Mesenchymal stem cell (in vitro differentiated cells and primary cell): Measurements from ENCODE around the gene GNRH2.
A peak's percentile ranks its signal among the peaks of the same experiment; 100 is the strongest.

Source experiments
- DNase-seq: peaks from one replicate; pipeline ENCODE4 v3.0.0-alpha.2; 2013
- H2AFZ ChIP-seq: one replicate; pipeline ENCODE4 v1.6.1; 2013; ENCODE audit warnings: low read depth, mild to moderate bottlenecking, control low read depth, inconsistent platforms, low read length, moderate library complexity
- H2AK5ac ChIP-seq: 2 replicates; pipeline ENCODE4 v1.6.1; 2013; ENCODE audit warnings: low read length, moderate library complexity, mild to moderate bottlenecking, inconsistent platforms; ENCODE audit not compliant: severe bottlenecking
- H2BK120ac ChIP-seq: one replicate; pipeline ENCODE4 v1.6.1; 2013; ENCODE audit warnings: low read depth, mild to moderate bottlenecking, inconsistent platforms, low read length, moderate library complexity
- H2BK12ac ChIP-seq, 2 experiments: one replicate each; pipeline ENCODE4 v1.6.1; 2013; ENCODE audit warnings: inconsistent platforms in 2 of 2, low read length in 2 of 2, mild to moderate bottlenecking in 2 of 2, moderate library complexity in 2 of 2, control low read depth in 1 of 2
- H2BK15ac ChIP-seq: one replicate; pipeline ENCODE4 v1.6.1; 2013; ENCODE audit warnings: mild to moderate bottlenecking, low read depth, inconsistent platforms; ENCODE audit not compliant: poor library complexity, severe bottlenecking
- H2BK5ac ChIP-seq: 2 replicates; pipeline ENCODE4 v1.6.1; 2013; ENCODE audit warnings: low read depth, mild to moderate bottlenecking, low read length, control low read depth, inconsistent platforms; ENCODE audit not compliant: poor library complexity, severe bottlenecking
- H3K14ac ChIP-seq, 2 experiments: one replicate each; pipeline ENCODE4 v1.6.1; 2013; ENCODE audit warnings: inconsistent platforms in 2 of 2, low read length in 2 of 2, control low read depth in 1 of 2, mild to moderate bottlenecking in 1 of 2, moderate library complexity in 1 of 2
- H3K18ac ChIP-seq, 2 experiments: one replicate each; pipeline ENCODE4 v1.6.1; 2013; ENCODE audit warnings: inconsistent platforms in 2 of 2, low read length in 2 of 2, control low read depth in 1 of 2, low read depth in 1 of 2, mild to moderate bottlenecking in 1 of 2
- H3K23ac ChIP-seq, 2 experiments: one replicate each; pipeline ENCODE4 v1.6.1; 2013; ENCODE audit warnings: inconsistent platforms in 2 of 2, low read length in 2 of 2, mild to moderate bottlenecking in 2 of 2, moderate library complexity in 2 of 2, control low read depth in 1 of 2
- H3K27ac ChIP-seq: 2 replicates; pipeline ENCODE4 v1.5.1; 2013; ENCODE audit warnings: mild to moderate bottlenecking, moderate library complexity, low read length, control low read depth, inconsistent platforms; ENCODE audit not compliant: poor library complexity, severe bottlenecking
- H3K27me3 ChIP-seq, 2 experiments: 2 replicates each; pipeline versions ENCODE4 v1.6.1 to v1.7.0; 2013; ENCODE audit warnings: low read length in 2 of 2, mild to moderate bottlenecking in 2 of 2, moderate library complexity in 2 of 2, control low read depth in 1 of 2, inconsistent platforms in 1 of 2; ENCODE audit not compliant: control insufficient read depth in 1 of 2, insufficient read depth in 1 of 2
- H3K36me3 ChIP-seq, 2 experiments: 2 replicates each; pipeline versions ENCODE4 v1.6.1 to v1.7.0; 2013; ENCODE audit warnings: low read length in 2 of 2, control low read depth in 1 of 2, inconsistent platforms in 1 of 2, low read depth in 1 of 2, mild to moderate bottlenecking in 1 of 2; ENCODE audit not compliant: insufficient read depth in 2 of 2, control insufficient read depth in 1 of 2
- H3K4ac ChIP-seq, 2 experiments: one replicate each; pipeline ENCODE4 v1.6.1; 2013; ENCODE audit warnings: inconsistent platforms in 2 of 2, low read length in 2 of 2, mild to moderate bottlenecking in 2 of 2, moderate library complexity in 2 of 2, control low read depth in 1 of 2, low read depth in 1 of 2
- H3K4me1 ChIP-seq: 2 replicates; pipeline ENCODE4 v1.6.1; 2013; ENCODE audit warnings: low read depth, low read length, control low read depth; ENCODE audit not compliant: control insufficient read depth, insufficient read depth
- H3K4me2 ChIP-seq: 2 replicates; pipeline ENCODE4 v1.6.1; 2013; ENCODE audit warnings: low read length, mild to moderate bottlenecking, inconsistent platforms; ENCODE audit not compliant: poor library complexity, severe bottlenecking
- H3K4me3 ChIP-seq, 2 experiments: 2 replicates each; pipeline versions ENCODE4 v1.5.1 to v1.7.0; 2013; ENCODE audit warnings: low read length in 2 of 2, mild to moderate bottlenecking in 2 of 2, control low read depth in 1 of 2, low read depth in 1 of 2; ENCODE audit not compliant: insufficient read depth in 1 of 2
- H3K79me1 ChIP-seq: replicated peaks from 2 replicates; pipeline ENCODE4 v1.6.1; 2013; ENCODE audit warnings: mild to moderate bottlenecking, control low read depth, low read length, inconsistent platforms; ENCODE audit not compliant: poor library complexity, severe bottlenecking
- H3K9ac ChIP-seq: 2 replicates; pipeline ENCODE4 v1.7.0; 2013; ENCODE audit warnings: mild to moderate bottlenecking, low read length, moderate library complexity
- H3K9me3 ChIP-seq: 2 replicates; pipeline ENCODE4 v1.7.0; 2013; ENCODE audit warnings: mild to moderate bottlenecking, low read length; ENCODE audit not compliant: control insufficient read depth
- H4K8ac ChIP-seq: one replicate; pipeline ENCODE4 v1.6.1; 2013; ENCODE audit warnings: inconsistent platforms, mild to moderate bottlenecking, low read length, moderate library complexity
- H4K91ac ChIP-seq: one replicate; pipeline ENCODE4 v1.6.1; 2013; ENCODE audit warnings: mild to moderate bottlenecking, low read length, inconsistent platforms
- WGBS: methylation state at CpG from one replicate; pipeline ENCODE4 v1.1.7; 2013; ENCODE audit warnings: mixed read lengths; 5-methylcytosine and 5-hydroxymethylcytosine counted together

Gene GNRH2

GRCh38 chr20:3090565-3090964 lies 47.1 kb downstream of the GNRH2 start:
- Histone ChIP-seq H3K36me3 (no peaks in the 10 kb centered on the region), H3K27me3 (peaks cover 26 to 33% of the 10 kb centered on the region in 2 experiments), H3K9ac (no peak overlapping the region), H2BK12ac (no peak overlapping the region), H2AFZ (no peak overlapping the region), H3K23ac (no peak overlapping the region), H3K4ac (no peak overlapping the region), H3K14ac (no peak overlapping the region), H3K4me3 (no peak overlapping the region), H3K9me3 (no peaks in the 10 kb centered on the region), H2BK5ac (no peak overlapping the region), H3K18ac (no peak overlapping the region), H4K8ac (no peak overlapping the region), H3K4me2 (no peak overlapping the region), H4K91ac (no peak overlapping the region), H3K79me1 (no peaks in the 10 kb centered on the region), H3K4me1 (peaks cover 10% of the 10 kb centered on the region), H2BK15ac (no peak overlapping the region), H3K27ac (no peak overlapping the region), H2AK5ac (no peak overlapping the region), H2BK120ac (no peak overlapping the region)
- 15% methylated on average over 1 of the region's 1 CpG for WGBS
- DNase-seq: no peak

- Histone ChIP-seq H3K9ac (peak overlapping the region; percentile 75), H2AK5ac (no peak overlapping the region), H4K8ac (peak overlapping the region; percentile 98), H3K9me3 (no peaks in the 10 kb centered on the region), H3K79me1 (no peaks in the 10 kb centered on the region), H3K36me3 (no peaks in the 10 kb centered on the region), H3K4me1 (peaks cover 10% of the 10 kb centered on the region), H3K27me3 (peaks cover 26 to 30% of the 10 kb centered on the region in 2 experiments), H2AFZ (peak overlapping the region; percentile 81), H3K4me3 (peak overlapping the region; percentile 51 to 61), H3K23ac (no peak overlapping the region), H2BK5ac (no peak overlapping the region), H3K4ac (no peak overlapping the region), H3K14ac (peak overlapping the region; percentile 57 to 86), H2BK15ac (peak overlapping the region; percentile 80), H2BK120ac (peak overlapping the region; percentile 79), H2BK12ac (no peak overlapping the region), H4K91ac (peak overlapping the region; percentile 68), H3K4me2 (peak overlapping the region; percentile 74), H3K27ac (no peak overlapping the region), H3K18ac (peak overlapping the region in 1 of 2 experiments; percentile 73)
- 22% methylated on average over 68 of the region's 81 CpGs for WGBS
- no peak for DNase-seq
Observed at GRCh38 chr20:3092611-3093379, 49.4 kb downstream of the GNRH2 start.

- H4K91ac ChIP-seq: no peak overlapping the region
- no peak overlapping the region for H3K23ac ChIP-seq
- peaks cover 20 to 26% of the 10 kb centered on the region in 2 experiments for H3K27me3 ChIP-seq
- no peaks in the 10 kb centered on the region for H3K79me1 ChIP-seq
- H3K4me3 ChIP-seq: no peak overlapping the region
- no peak overlapping the region for H2BK15ac ChIP-seq
- H2BK120ac ChIP-seq: no peak overlapping the region
- no peak overlapping the region for H3K27ac ChIP-seq
- H3K9ac ChIP-seq: no peak overlapping the region
- WGBS: 92% methylated on average over 9 of the region's 10 CpGs
- no peak for DNase-seq
- no peak overlapping the region for H2AFZ ChIP-seq
- H3K36me3 ChIP-seq: no peaks in the 10 kb centered on the region
- no peak overlapping the region for H2AK5ac ChIP-seq
- no peak overlapping the region for H4K8ac ChIP-seq
- H2BK12ac ChIP-seq: no peak overlapping the region
- no peaks in the 10 kb centered on the region for H3K9me3 ChIP-seq
- no peak overlapping the region for H3K14ac ChIP-seq
- peaks cover 10% of the 10 kb centered on the region for H3K4me1 ChIP-seq
- H3K18ac ChIP-seq: no peak overlapping the region
- H2BK5ac ChIP-seq: no peak overlapping the region
- H3K4ac ChIP-seq: no peak overlapping the region
- H3K4me2 ChIP-seq: no peak overlapping the region
Observed at GRCh38 chr20:3093861-3094361, 50.5 kb downstream of the GNRH2 start.

DNA sequence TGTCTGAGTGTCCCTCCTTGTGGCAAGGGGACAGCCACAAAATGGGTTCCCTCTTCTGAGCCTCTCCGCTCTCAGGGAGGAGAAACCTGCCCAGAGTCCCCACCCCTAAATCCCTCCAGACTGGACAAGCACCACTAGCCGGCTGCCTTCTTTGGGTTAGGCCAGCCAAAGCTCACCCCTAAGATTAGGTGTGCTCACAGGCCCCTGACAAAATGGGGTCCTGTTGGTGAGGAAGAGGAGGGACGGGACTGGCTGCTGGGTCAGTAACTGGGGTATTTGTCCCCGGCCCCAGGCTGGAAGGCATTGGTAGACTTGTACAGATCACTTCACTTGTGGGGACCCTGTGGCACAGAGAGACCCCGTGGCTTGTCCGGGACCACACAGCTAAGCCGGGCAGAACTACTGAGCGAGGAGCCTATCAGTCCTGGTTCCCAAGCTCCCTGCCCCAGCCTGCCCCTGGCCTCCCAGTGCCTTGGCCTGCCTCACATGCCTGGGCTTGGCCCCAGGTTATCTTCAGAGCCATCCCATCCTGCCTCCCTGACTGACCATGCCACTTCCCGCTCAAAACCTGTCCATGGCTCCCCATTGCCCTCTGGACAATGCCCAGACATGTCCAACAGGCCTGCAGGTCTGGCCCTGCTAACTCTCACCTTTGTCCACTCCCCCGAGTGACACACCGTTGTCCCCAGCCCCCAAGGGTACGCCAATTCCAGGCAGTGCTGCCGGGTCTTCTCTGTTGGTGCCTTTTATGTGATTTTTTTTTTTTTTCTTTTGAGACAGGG lies 51.6 kb downstream of the GNRH2 start:
- Histone ChIP-seq H3K9ac (no peak overlapping the region), H2BK5ac (no peak overlapping the region), H3K27ac (no peak overlapping the region), H3K18ac (no peak overlapping the region), H3K9me3 (no peaks in the 10 kb centered on the region), H2AK5ac (no peak overlapping the region), H3K79me1 (no peaks in the 10 kb centered on the region), H3K14ac (peak overlapping the region in 1 of 2 experiments; percentile 31), H3K23ac (no peak overlapping the region), H2AFZ (no peak overlapping the region), H3K4me1 (peaks cover 10% of the 10 kb centered on the region), H3K36me3 (no peaks in the 10 kb centered on the region), H2BK120ac (no peak overlapping the region), H3K27me3 (peaks cover 15 to 21% of the 10 kb centered on the region in 2 experiments), H4K8ac (peak overlapping the region; percentile 49), H3K4ac (no peak overlapping the region), H3K4me3 (no peak overlapping the region), H2BK12ac (no peak overlapping the region), H4K91ac (peak overlapping the region; percentile 18), H2BK15ac (no peak overlapping the region), H3K4me2 (no peak overlapping the region)
- no peak for DNase-seq
- WGBS: 97% methylated on average over 13 of the region's 13 CpGs
